ENCODE data around the gene LRRFIP1.
"Not testable (repeated sequence)": the region's sequence is repeated elsewhere in the genome, so short reads cannot be mapped to it uniquely, and the experiment has no call there.

Gene LRRFIP1

DNA sequence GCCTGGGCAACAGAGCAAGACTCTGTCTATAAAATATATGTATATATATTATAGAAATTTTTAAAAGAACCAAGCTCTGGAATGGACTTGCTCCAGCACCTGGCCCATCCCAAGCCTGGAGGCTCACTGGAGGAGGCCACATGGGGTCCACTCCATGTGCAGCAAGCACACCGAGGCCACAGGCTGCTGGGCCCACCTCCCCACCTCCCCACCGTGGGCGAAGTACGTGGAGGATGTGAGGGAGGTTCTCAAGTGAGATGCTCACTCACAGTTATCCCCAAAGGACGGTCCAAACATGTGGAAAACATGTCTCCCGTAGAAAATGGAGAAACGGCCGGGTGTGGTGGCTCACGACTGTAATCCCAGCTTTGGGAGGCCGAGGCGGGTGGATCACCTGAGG is 23.0 kb upstream of the LRRFIP1 start:
- no peak overlapping the region for H3K4me3 ChIP-seq (ENCODE audit: control insufficient read depth in 1 of 7, extremely low read depth in 1 of 7, insufficient read depth in 4 of 7, low read depth in 2 of 7, low read length in 6 of 7)
- POLR2A ChIA-PET, result interaction anchor here (0.7 to 1.7 kb wide), 6 partner anchors 10 to 70 kb away, joined by 3 to 10 read pairs (median 4); no protein-coding TSS in a partner anchor
- WGBS (ENCODE audit: insufficient coverage), result 87% methylated on average over 5 of the region's 11 CpGs
- H3K36me3 ChIP-seq (ENCODE audit: control insufficient read depth in 4 of 4, insufficient read depth in 4 of 4, low read length in 3 of 4), result no peaks in the 10 kb centered on the region
- no peak for DNase-seq
- H3K27me3 ChIP-seq (replicated peaks in 2 of 5; ENCODE audit: control insufficient read depth in 4 of 5, insufficient read depth in 5 of 5, low read length in 4 of 5), result no peaks in the 10 kb centered on the region
- CTCF ChIA-PET, result interaction anchor here (0.7 to 5.8 kb wide), 15 partner anchors 10 to 143 kb away, joined by 3 to 27 read pairs (median 5); no protein-coding TSS in a partner anchor
- no peak overlapping the region for H3K27ac ChIP-seq (ENCODE audit: insufficient read depth in 1 of 2, low read depth in 1 of 2, low read length in 2 of 2, poor library complexity in 1 of 2, severe bottlenecking in 2 of 2)
- H3K9me3 ChIP-seq (ENCODE audit: control extremely low read depth in 1 of 5, control insufficient read depth in 4 of 5, insufficient read depth in 2 of 5, low read depth in 1 of 5, low read length in 4 of 5), result no peaks in the 10 kb centered on the region
- H3K4me1 ChIP-seq (ENCODE audit: control extremely low read depth in 1 of 4, control insufficient read depth in 4 of 4, insufficient read depth in 4 of 4, low read length in 3 of 4), result peaks cover 6 to 29% (median 29%) of the 10 kb centered on the region in 4 experiments

- H3K9me3 ChIP-seq (ENCODE audit: control extremely low read depth in 1 of 5, control insufficient read depth in 4 of 5, insufficient read depth in 2 of 5, low read depth in 1 of 5, low read length in 4 of 5), result no peaks in the 10 kb centered on the region
- POLR2A ChIA-PET, result no interaction called here
- no peaks in the 10 kb centered on the region for H3K27me3 ChIP-seq (replicated peaks in 2 of 5; ENCODE audit: control insufficient read depth in 4 of 5, insufficient read depth in 5 of 5, low read length in 4 of 5)
- no peak overlapping the region for H3K27ac ChIP-seq (ENCODE audit: insufficient read depth in 1 of 2, low read depth in 1 of 2, low read length in 2 of 2, poor library complexity in 1 of 2, severe bottlenecking in 2 of 2)
- WGBS (ENCODE audit: insufficient coverage), result 89% methylated on average over 8 of the region's 9 CpGs
- no peak for DNase-seq
- no peak overlapping the region for H3K4me3 ChIP-seq (ENCODE audit: control insufficient read depth in 1 of 7, extremely low read depth in 1 of 7, insufficient read depth in 4 of 7, low read depth in 2 of 7, low read length in 6 of 7)
- H3K36me3 ChIP-seq (ENCODE audit: control insufficient read depth in 4 of 4, insufficient read depth in 4 of 4, low read length in 3 of 4), result no peaks in the 10 kb centered on the region
- peaks cover 6 to 29% (median 29%) of the 10 kb centered on the region in 4 experiments for H3K4me1 ChIP-seq (ENCODE audit: control extremely low read depth in 1 of 4, control insufficient read depth in 4 of 4, insufficient read depth in 4 of 4, low read length in 3 of 4)
- CTCF ChIA-PET, result interaction anchor here (0.7 to 5.8 kb wide), 11 partner anchors 9 to 142 kb away, joined by 3 to 27 read pairs (median 6); no protein-coding TSS in a partner anchor
These were observed 22.4 kb upstream of the LRRFIP1 start for GRCh38 chr2:237604960-237605359.

DNA sequence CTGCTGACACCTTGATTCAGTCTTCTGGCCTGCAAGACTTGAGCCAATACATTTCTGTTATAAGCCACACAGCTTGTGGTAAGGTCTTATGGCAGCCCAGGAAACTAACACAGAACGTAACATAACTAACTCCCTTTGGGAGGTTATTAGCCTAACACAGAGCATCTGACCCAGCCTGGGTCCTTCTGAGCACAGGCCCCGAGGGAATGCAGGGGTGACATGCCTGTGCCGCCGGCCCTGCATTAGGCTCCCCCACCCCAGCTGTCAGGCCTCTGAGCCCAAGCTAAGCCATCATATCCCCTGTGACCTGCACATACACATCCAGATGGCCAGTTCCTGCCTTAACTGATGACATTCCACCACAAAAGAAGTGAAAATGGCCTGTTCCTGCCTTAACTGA is 20.9 kb upstream of the LRRFIP1 start:
- WGBS (ENCODE audit: insufficient coverage), result 100% methylated on average over 1 of the region's 4 CpGs
- DNase-seq; H3K4me3 ChIP-seq (ENCODE audit: control insufficient read depth in 1 of 7, extremely low read depth in 1 of 7, insufficient read depth in 4 of 7, low read depth in 2 of 7, low read length in 6 of 7); H3K36me3 ChIP-seq (ENCODE audit: control insufficient read depth in 4 of 4, insufficient read depth in 4 of 4, low read length in 3 of 4); H3K27me3 ChIP-seq (replicated peaks in 2 of 5; ENCODE audit: control insufficient read depth in 4 of 5, insufficient read depth in 5 of 5, low read length in 4 of 5); H3K27ac ChIP-seq (ENCODE audit: insufficient read depth in 1 of 2, low read depth in 1 of 2, low read length in 2 of 2, poor library complexity in 1 of 2, severe bottlenecking in 2 of 2); H3K9me3 ChIP-seq (ENCODE audit: control extremely low read depth in 1 of 5, control insufficient read depth in 4 of 5, insufficient read depth in 2 of 5, low read depth in 1 of 5, low read length in 4 of 5); POLR2A ChIA-PET: not testable (repeated sequence)
- CTCF ChIA-PET, result interaction anchor here (0.6 to 5.8 kb wide), 8 partner anchors 8 to 1282 kb away, joined by 3 to 27 read pairs (median 3); no protein-coding TSS in a partner anchor
- H3K4me1 ChIP-seq (ENCODE audit: control extremely low read depth in 1 of 4, control insufficient read depth in 4 of 4, insufficient read depth in 4 of 4, low read length in 3 of 4), result peaks cover 6 to 29% (median 29%) of the 10 kb centered on the region in 4 experiments

DNA sequence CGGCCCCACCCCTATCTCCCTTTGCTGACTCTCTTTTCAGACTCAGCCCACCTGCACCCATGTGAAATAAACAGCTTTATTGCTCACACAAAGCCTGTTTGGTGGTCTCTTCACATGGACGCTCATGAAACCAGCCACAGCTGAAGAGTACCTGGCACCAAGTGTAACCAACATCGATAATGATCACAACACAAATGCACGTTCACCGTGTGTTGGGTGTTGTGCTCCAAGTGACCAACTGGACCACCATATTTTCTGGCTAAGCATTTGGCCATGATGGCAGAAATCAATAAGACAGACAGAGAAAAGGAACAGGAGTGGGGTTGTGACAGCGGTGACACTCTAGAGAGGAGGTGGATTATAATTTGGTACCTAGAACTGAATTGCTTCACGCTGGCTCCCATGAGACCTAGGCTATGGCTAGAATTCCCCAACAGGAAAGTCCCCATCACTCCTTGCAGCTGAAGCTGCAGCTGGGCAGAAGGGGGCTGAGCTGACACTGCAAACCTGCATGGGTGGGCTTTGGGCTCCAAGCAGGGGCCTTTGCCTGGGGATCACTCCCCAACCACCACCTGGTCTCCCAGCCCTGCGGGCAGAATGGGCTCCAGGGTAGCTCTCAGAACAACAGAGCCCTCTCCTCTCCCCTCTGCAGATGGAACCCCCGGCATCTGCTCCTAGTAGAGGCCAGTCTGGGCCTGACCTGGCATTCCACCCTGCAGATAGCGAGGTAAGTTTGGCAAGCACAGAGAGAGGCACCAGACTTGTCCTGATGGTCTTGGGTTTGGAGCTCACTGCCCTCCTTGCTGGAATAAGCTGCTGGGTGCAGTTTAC is 14.6 kb upstream of the LRRFIP1 start:
- H3K9me3 ChIP-seq (ENCODE audit: control extremely low read depth in 1 of 5, control insufficient read depth in 4 of 5, insufficient read depth in 2 of 5, low read depth in 1 of 5, low read length in 4 of 5), result no peaks in the 10 kb centered on the region
- peaks cover 31 to 51% (median 48%) of the 10 kb centered on the region in 4 experiments for H3K4me1 ChIP-seq (ENCODE audit: control extremely low read depth in 1 of 4, control insufficient read depth in 4 of 4, insufficient read depth in 4 of 4, low read length in 3 of 4)
- ChIA-PET CTCF (interaction anchor here (0.5 to 5.5 kb wide), 4 partner anchors 9 to 1160 kb away, joined by 3 to 26 read pairs (median 5); no protein-coding TSS in a partner anchor), POLR2A (no interaction called here)
- H3K27ac ChIP-seq (ENCODE audit: insufficient read depth in 1 of 2, low read depth in 1 of 2, low read length in 2 of 2, poor library complexity in 1 of 2, severe bottlenecking in 2 of 2), result no peak overlapping the region
- no peaks in the 10 kb centered on the region for H3K36me3 ChIP-seq (ENCODE audit: control insufficient read depth in 4 of 4, insufficient read depth in 4 of 4, low read length in 3 of 4)
- no peaks in the 10 kb centered on the region for H3K27me3 ChIP-seq (replicated peaks in 2 of 5; ENCODE audit: control insufficient read depth in 4 of 5, insufficient read depth in 5 of 5, low read length in 4 of 5)
- H3K4me3 ChIP-seq (ENCODE audit: control insufficient read depth in 1 of 7, extremely low read depth in 1 of 7, insufficient read depth in 4 of 7, low read depth in 2 of 7, low read length in 6 of 7), result no peak overlapping the region
- WGBS (ENCODE audit: insufficient coverage), result 96% methylated on average over 5 of the region's 10 CpGs
- no peak for DNase-seq

GRCh38 chr2:237613679-237614078 is 13.7 kb upstream of the LRRFIP1 start:
- ChIA-PET CTCF (interaction anchor here (1.2 to 5.5 kb wide), 4 partner anchors 9 to 59 kb away, joined by 3 to 26 read pairs (median 5); no protein-coding TSS in a partner anchor), POLR2A (interaction anchor here (1.5 kb wide), 1 partner anchor 10 kb away, joined by 3 read pairs; no protein-coding TSS in a partner anchor)
- H3K27me3 ChIP-seq (replicated peaks in 2 of 5; ENCODE audit: control insufficient read depth in 4 of 5, insufficient read depth in 5 of 5, low read length in 4 of 5), result no peaks in the 10 kb centered on the region
- no peak overlapping the region for H3K27ac ChIP-seq (ENCODE audit: insufficient read depth in 1 of 2, low read depth in 1 of 2, low read length in 2 of 2, poor library complexity in 1 of 2, severe bottlenecking in 2 of 2)
- no peak for DNase-seq
- peak overlapping the region in 1 of 7 experiments; percentile 2 for H3K4me3 ChIP-seq (ENCODE audit: control insufficient read depth in 1 of 7, extremely low read depth in 1 of 7, insufficient read depth in 4 of 7, low read depth in 2 of 7, low read length in 6 of 7)
- peaks cover 31 to 58% (median 52%) of the 10 kb centered on the region in 4 experiments for H3K4me1 ChIP-seq (ENCODE audit: control extremely low read depth in 1 of 4, control insufficient read depth in 4 of 4, insufficient read depth in 4 of 4, low read length in 3 of 4)
- no peaks in the 10 kb centered on the region for H3K9me3 ChIP-seq (ENCODE audit: control extremely low read depth in 1 of 5, control insufficient read depth in 4 of 5, insufficient read depth in 2 of 5, low read depth in 1 of 5, low read length in 4 of 5)
- no peaks in the 10 kb centered on the region for H3K36me3 ChIP-seq (ENCODE audit: control insufficient read depth in 4 of 4, insufficient read depth in 4 of 4, low read length in 3 of 4)

DNA sequence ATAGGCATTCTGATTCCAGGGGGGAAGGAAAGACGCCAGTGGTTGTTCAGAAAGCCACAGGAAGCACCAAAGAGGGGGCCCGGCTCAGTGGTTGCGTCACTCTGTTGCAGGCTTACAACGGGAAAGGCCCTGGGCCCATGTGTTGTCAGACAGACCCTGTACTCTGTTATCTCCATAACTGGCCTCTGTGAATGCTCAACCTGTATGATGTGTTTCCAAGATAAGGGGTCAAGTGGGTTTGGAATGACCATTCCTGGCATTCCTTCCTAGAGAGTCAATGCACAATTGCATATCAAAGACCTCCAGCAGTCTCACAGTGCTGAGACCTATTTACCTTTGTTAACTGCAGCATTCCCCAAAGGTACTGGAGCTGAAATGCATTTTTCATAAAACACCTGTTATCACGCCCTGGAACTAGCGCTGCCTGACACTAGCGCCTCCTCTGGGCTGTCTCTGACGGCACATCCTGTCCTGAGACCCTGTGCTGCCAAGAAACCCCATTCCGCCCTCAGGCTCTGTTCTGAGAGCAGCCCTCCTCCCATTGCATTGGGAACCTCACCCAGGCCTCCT is 13.2 kb upstream of the LRRFIP1 start:
- 38% methylated on average over 9 of the region's 9 CpGs for WGBS (ENCODE audit: insufficient coverage)
- POLR2A ChIA-PET, result interaction anchor here (1.5 kb wide), 1 partner anchor 11 kb away, joined by 3 read pairs; no protein-coding TSS in a partner anchor
- CTCF ChIA-PET, result interaction anchor here (0.6 to 5.5 kb wide), 9 partner anchors 8 to 144 kb away, joined by 3 to 26 read pairs (median 3); no protein-coding TSS in a partner anchor

More for the DNA sequence above, 13.2 kb upstream of the LRRFIP1 start:
- no peaks in the 10 kb centered on the region for H3K9me3 ChIP-seq (ENCODE audit: control extremely low read depth in 1 of 5, control insufficient read depth in 4 of 5, insufficient read depth in 2 of 5, low read depth in 1 of 5, low read length in 4 of 5)
- no peaks in the 10 kb centered on the region for H3K27me3 ChIP-seq (replicated peaks in 2 of 5; ENCODE audit: control insufficient read depth in 4 of 5, insufficient read depth in 5 of 5, low read length in 4 of 5)
- peak overlapping the region in 2 of 7 experiments; percentile 5 to 14 for H3K4me3 ChIP-seq (ENCODE audit: control insufficient read depth in 1 of 7, extremely low read depth in 1 of 7, insufficient read depth in 4 of 7, low read depth in 2 of 7, low read length in 6 of 7)
- DNase-seq, result peak; percentile 79 to 89 (median 87)
- H3K4me1 ChIP-seq (ENCODE audit: control extremely low read depth in 1 of 4, control insufficient read depth in 4 of 4, insufficient read depth in 4 of 4, low read length in 3 of 4), result peaks cover 31 to 58% (median 52%) of the 10 kb centered on the region in 4 experiments
- no peak overlapping the region for H3K27ac ChIP-seq (ENCODE audit: insufficient read depth in 1 of 2, low read depth in 1 of 2, low read length in 2 of 2, poor library complexity in 1 of 2, severe bottlenecking in 2 of 2)
- H3K36me3 ChIP-seq (ENCODE audit: control insufficient read depth in 4 of 4, insufficient read depth in 4 of 4, low read length in 3 of 4), result no peaks in the 10 kb centered on the region

Data from common myeloid progenitor, CD34-positive (primary cell).